HCT116 (cell line): Measurements from ENCODE around the gene GIMAP5. TPM values are rescaled to one million over a fixed set of nuclear protein-coding genes. Genes with fewer than 3 reads are reported as not detected.

Experiments used
- ATAC-seq: fragments of 200-7000 bp; cut with Tn5 transposase; 2 replicates; pipeline ENCODE4 v1.9.1; 2020; ENCODE audit warnings: mild to moderate bottlenecking, moderate library complexity
- BruUV-seq: library from RNA; stranded (reverse); fragments of 400-500 nt; replicated peaks from 2 replicates; lab custom pipeline; 2021; lab: Mats Ljungman, UMichigan
- CTCF ChIA-PET: fragments of 300-600 bp; sonication (Branson Sonifier 250); formaldehyde crosslinking; loops from one replicate; lab custom pipeline; 2021; ENCODE audit warnings: antibody characterized with exemption; lab: Charles Lee
- POLR2A ChIA-PET: fragments of 300-600, 350-600 bp; sonication (Branson Sonifier 250); formaldehyde crosslinking; loops from one replicate; lab custom pipeline; 2021; ENCODE audit warnings: antibody characterized with exemption; lab: Charles Lee
- RAD21 ChIA-PET, 2 experiments: fragments of 300-600 bp; sonication (Branson Sonifier 250); formaldehyde crosslinking; loops; one replicate each; lab custom pipeline; 2023; ENCODE audit warnings: low total read pairs in 2 of 2; ENCODE audit not compliant: uncharacterized antibody in 2 of 2, unreplicated experiment in 2 of 2, low non-redundant PET in 1 of 2; lab: Charles Lee
- DNase-seq: peaks from one replicate; pipeline ENCODE4 v3.0.0-alpha.2; 2010; ENCODE audit warnings: low read depth, low spot score
- H2AFZ ChIP-seq: fragments of 200-600 bp; shearing (Covaris generic), sonication (generic); 2 replicates; pipeline ENCODE4 v1.6.1; 2017; ENCODE audit warnings: low read depth, mixed run types, mixed read lengths, antibody characterized with exemption, low read length; ENCODE audit not compliant: poor library complexity, severe bottlenecking
- H3K27ac ChIP-seq: 2 replicates; pipeline ENCODE4 v1.5.1; 2012; ENCODE audit warnings: low read depth, low read length
- H3K27me3 ChIP-seq: fragments of 200-600 bp; sonication (generic); 2 replicates; pipeline ENCODE4 v1.6.1; 2016; ENCODE audit warnings: mixed run types, low read length, mixed read lengths; ENCODE audit not compliant: insufficient read depth
- H3K36me3 ChIP-seq, 2 experiments: fragments of 200-500 bp in 1 of 2; fragments of 200-600 bp in 1 of 2; sonication (Bioruptor generic) in 1 of 2; sonication (generic) in 1 of 2; 2 replicates each; pipeline versions ENCODE4 v1.5.1 to v1.6.1; 2014 to 2016; ENCODE audit warnings: low read length in 2 of 2, inconsistent platforms in 1 of 2, mixed read lengths in 1 of 2, mixed run types in 1 of 2; ENCODE audit not compliant: insufficient read depth in 2 of 2, control insufficient read depth in 1 of 2
- H3K4me1 ChIP-seq, 2 experiments: fragments of 200-600 bp in 1 of 2; sonication (generic) in 1 of 2; 2 replicates each; pipeline versions ENCODE4 v1.5.1 to v1.6.1; 2012 to 2017; ENCODE audit warnings: low read length in 2 of 2, inconsistent platforms in 1 of 2, mild to moderate bottlenecking in 1 of 2, mixed read lengths in 1 of 2, mixed run types in 1 of 2, moderate library complexity in 1 of 2; ENCODE audit not compliant: insufficient read depth in 2 of 2, control insufficient read depth in 1 of 2
- H3K4me2 ChIP-seq: fragments of 200-600 bp; sonication (generic); 2 replicates; pipeline ENCODE4 v1.6.1; 2017; ENCODE audit warnings: mixed run types, low read length, mixed read lengths
- H3K4me3 ChIP-seq, 2 experiments: fragments of 200-600 bp in 1 of 2; sonication (generic) in 1 of 2; replicated peaks in 1 of 2; 2 replicates each; pipeline ENCODE4 v1.5.1; 2011 to 2016; ENCODE audit warnings: low read length in 2 of 2, control low read depth in 1 of 2, low read depth in 1 of 2, mild to moderate bottlenecking in 1 of 2, mixed read lengths in 1 of 2, mixed run types in 1 of 2
- H3K79me2 ChIP-seq: fragments of 200-600 bp; sonication (generic); 2 replicates; pipeline ENCODE4 v1.6.1; 2017; ENCODE audit warnings: mild to moderate bottlenecking, mixed run types, low read length, moderate library complexity, mixed read lengths; ENCODE audit not compliant: insufficient read depth
- H3K9ac ChIP-seq: fragments of 200-600 bp; sonication (generic); 2 replicates; pipeline ENCODE4 v1.6.1; 2016; ENCODE audit warnings: low read length, mixed read lengths
- H3K9me2 ChIP-seq: fragments of 200-600 bp; sonication (generic), shearing (Covaris generic); 2 replicates; pipeline ENCODE4 v1.6.1; 2017; ENCODE audit warnings: mixed run types, mild to moderate bottlenecking, moderate library complexity; ENCODE audit not compliant: insufficient read depth
- H3K9me3 ChIP-seq, 2 experiments: fragments of 200-500 bp in 1 of 2; fragments of 200-600 bp in 1 of 2; sonication (Bioruptor generic) in 1 of 2; sonication (generic) in 1 of 2; 2 replicates each; pipeline ENCODE4 v1.6.1; 2014 to 2017; ENCODE audit warnings: low read length in 2 of 2, mixed read lengths in 2 of 2, inconsistent platforms in 1 of 2, low read depth in 1 of 2, mild to moderate bottlenecking in 1 of 2, mixed run types in 1 of 2, moderate library complexity in 1 of 2; ENCODE audit not compliant: control insufficient read depth in 1 of 2, insufficient read depth in 1 of 2
- H4K20me1 ChIP-seq: fragments of 200-600 bp; sonication (generic), shearing (Covaris generic); 2 replicates; pipeline ENCODE4 v1.6.1; 2017; ENCODE audit warnings: mixed run types, mild to moderate bottlenecking, moderate library complexity; ENCODE audit not compliant: insufficient read depth
- ATF3 ChIP-seq: IDR thresholded peaks from 2 replicates; pipeline ENCODE4 v1.6.1; 2012
- CBX3 ChIP-seq: IDR thresholded peaks from 2 replicates; pipeline ENCODE4 v1.6.1; 2012; ENCODE audit warnings: low read depth
- EGR1 ChIP-seq: IDR thresholded peaks from 2 replicates; pipeline ENCODE4 v1.6.1; 2012; ENCODE audit warnings: low read depth
- POLR2AphosphoS5 ChIP-seq: IDR thresholded peaks from 2 replicates; pipeline ENCODE4 v1.6.1; 2011; ENCODE audit warnings: mild to moderate bottlenecking, low read depth, low read length, moderate library complexity
- RAD21 ChIP-seq: IDR thresholded peaks from 2 replicates; pipeline ENCODE4 v1.6.1; 2012; ENCODE audit warnings: low read depth, mild to moderate bottlenecking
- REST ChIP-seq: IDR thresholded peaks from 2 replicates; pipeline ENCODE4 v1.6.1; 2012; ENCODE audit warnings: low read depth
- SIN3A ChIP-seq: IDR thresholded peaks from 2 replicates; pipeline ENCODE4 v1.6.1; 2012; ENCODE audit warnings: low read depth
- SP1 ChIP-seq: IDR thresholded peaks from 2 replicates; pipeline ENCODE4 v1.6.1; 2012; ENCODE audit warnings: low read depth
- SRF ChIP-seq: IDR thresholded peaks from 2 replicates; pipeline ENCODE4 v1.6.1; 2012; ENCODE audit warnings: low read depth
- TCF7L2 ChIP-seq: IDR thresholded peaks from 2 replicates; pipeline ENCODE4 v1.7.0; 2011; ENCODE audit warnings: borderline replicate concordance, inconsistent platforms; ENCODE audit not compliant: insufficient read depth, insufficient read length; ENCODE audit errors: extremely low read depth
- YY1 ChIP-seq: IDR thresholded peaks from 2 replicates; pipeline ENCODE4 v1.6.1; 2011; ENCODE audit warnings: low read length, low read depth, moderate library complexity, mild to moderate bottlenecking; ENCODE audit not compliant: insufficient replicate concordance; ENCODE audit errors: extremely low read depth
- ZBTB33 ChIP-seq: IDR thresholded peaks from 2 replicates; pipeline ENCODE4 v1.6.1; 2011; ENCODE audit warnings: mild to moderate bottlenecking, low read length, moderate library complexity; ENCODE audit not compliant: insufficient replicate concordance; ENCODE audit errors: extremely low read depth
- ZFX ChIP-seq: fragments of 450-650 bp; IDR thresholded peaks from 2 replicates; pipeline ENCODE4 v1.6.1; 2017
- ZNF274 ChIP-seq: fragments of 200-500 bp; sonication (Bioruptor generic); IDR thresholded peaks from 2 replicates; pipeline ENCODE4 v1.6.1; 2014; ENCODE audit warnings: mild to moderate bottlenecking, low read depth, low read length, inconsistent platforms
- intact Hi-C: fragments of 100-400 bp; cut with micrococcal nuclease; formaldehyde crosslinking; loops from 2 replicates; pipeline ENCODE4 v1.10.0; 2022
- total RNA-seq: library from RNA; stranded (reverse); gene quantifications from one replicate; pipeline ENCODE4 v1.2.1, GENCODE V29; 2021; ENCODE audit not compliant: unreplicated experiment

The GIMAP5 gene
- total RNA-seq, 1 experiment from 2014 or later, result 0.57 TPM

GRCh38 chr7:150791304-150791703 lies 54.1 kb downstream of the GIMAP5 start:
- CTCF ChIA-PET, result no interaction called here
- peaks cover 38% of the 10 kb centered on the region; the same call in 1 of the 2 replicates for H3K27me3 ChIP-seq

GRCh38 chr7:150791746-150792452 lies 54.7 kb downstream of the GIMAP5 start:
- ATAC-seq (no peak), DNase-seq (no peak)
- Histone ChIP-seq H3K4me1 (no peaks in the 10 kb centered on the region; a peak in 1 of 4 replicates), H3K4me2 (no peak overlapping the region), H3K79me2 (no peaks in the 10 kb centered on the region), H4K20me1 (no peaks in the 10 kb centered on the region), H3K9ac (no peak overlapping the region), H3K27me3 (peaks cover 38% of the 10 kb centered on the region; the same call in 1 of the 2 replicates), H3K27ac (no peak overlapping the region), H3K4me3 (no peak overlapping the region), H3K9me3 (no peaks in the 10 kb centered on the region), H3K36me3 (no peaks in the 10 kb centered on the region), H3K9me2 (no peaks in the 10 kb centered on the region), H2AFZ (no peak overlapping the region)
- ChIA-PET RAD21 (no interaction called here), POLR2A (no interaction called here), CTCF (no interaction called here)
- intact Hi-C loops, result no loop called here
- BruUV-seq, result no TSS peak
- TF ChIP-seq RAD21 (no peak), TCF7L2 (no peak), POLR2AphosphoS5 (no peak), YY1 (no peak), REST (no peak), SRF (no peak), ZBTB33 (no peak), ZNF274 (no peak), SIN3A (no peak)

More at GRCh38 chr7:150791304-150791703, 54.1 kb downstream of the GIMAP5 start:
- no peaks in the 10 kb centered on the region for H3K36me3 ChIP-seq
- ChIA-PET RAD21 (no interaction called here), POLR2A (no interaction called here)
- H3K4me1 ChIP-seq, result no peaks in the 10 kb centered on the region; a peak in 1 of 4 replicates
- no peak overlapping the region for H2AFZ ChIP-seq
- no peaks in the 10 kb centered on the region for H3K79me2 ChIP-seq
- no peaks in the 10 kb centered on the region for H3K9me3 ChIP-seq
- no peak overlapping the region for H3K4me2 ChIP-seq
- H3K4me3 ChIP-seq, result no peak overlapping the region
- BruUV-seq, result no TSS peak
- ATAC-seq (no peak), DNase-seq (no peak)
- H3K9me2 ChIP-seq, result no peaks in the 10 kb centered on the region
- no peak overlapping the region for H3K27ac ChIP-seq
- intact Hi-C loops, result no loop called here
- H4K20me1 ChIP-seq, result no peaks in the 10 kb centered on the region
- no peak overlapping the region for H3K9ac ChIP-seq
- TF ChIP-seq YY1, result no peak
- TF ChIP-seq ATF3, result no peak
- TF ChIP-seq EGR1, result no peak
- TF ChIP-seq SIN3A, result no peak
- TF ChIP-seq SP1, result no peak
- no peak for TF ChIP-seq ZFX
- TF ChIP-seq CBX3, result no peak
